OCI-LY7 (cell line): ENCODE results near the gene UBA52. TPM values are rescaled to one million over a fixed set of nuclear protein-coding genes. Genes with fewer than 3 reads are reported as not detected.

Experiments used
- BruUV-seq: library from RNA; stranded (reverse); fragments of 400-500 nt; replicated peaks from 2 replicates; lab custom pipeline; 2021; lab: Mats Ljungman, UMichigan
- CTCF ChIA-PET: fragments of 300-600 bp; sonication (Branson Sonifier 250); formaldehyde crosslinking; loops from one replicate; lab custom pipeline; 2022; ENCODE audit warnings: antibody characterized with exemption; ENCODE audit not compliant: unreplicated experiment; lab: Charles Lee
- POLR2A ChIA-PET: fragments of 300-600 bp; sonication (Branson Sonifier 250); formaldehyde crosslinking; loops from one replicate; lab custom pipeline; 2022; ENCODE audit warnings: antibody characterized with exemption; lab: Charles Lee
- DNase-seq: peaks from one replicate; pipeline ENCODE4 v3.0.0-alpha.2; 2015; ENCODE audit warnings: low spot score
- H2AFZ ChIP-seq: fragments of 200-600 bp; sonication (generic), shearing (Covaris generic); 2 replicates; pipeline ENCODE4 v1.6.1; 2014; ENCODE audit warnings: mild to moderate bottlenecking, antibody characterized with exemption, low read length, moderate library complexity
- H3K27ac ChIP-seq: fragments of 200-600 bp; sonication (generic); 2 replicates; pipeline ENCODE4 v1.5.1; 2014; ENCODE audit warnings: mixed run types, low read depth, mild to moderate bottlenecking, moderate library complexity, low read length, inconsistent platforms; ENCODE audit not compliant: poor library complexity, severe bottlenecking
- H3K36me3 ChIP-seq: fragments of 200-600 bp; sonication (generic); 2 replicates; pipeline ENCODE4 v1.6.1; 2014; ENCODE audit warnings: mild to moderate bottlenecking, antibody characterized with exemption, low read length, moderate library complexity, mixed read lengths; ENCODE audit not compliant: insufficient read depth
- H3K4me1 ChIP-seq: fragments of 200-600 bp; sonication (generic); 2 replicates; pipeline ENCODE4 v1.5.1; 2014; ENCODE audit warnings: mild to moderate bottlenecking, low read length; ENCODE audit not compliant: insufficient read depth, poor library complexity, severe bottlenecking
- H3K4me2 ChIP-seq: fragments of 200-600 bp; sonication (generic); 2 replicates; pipeline ENCODE4 v1.6.1; 2014; ENCODE audit warnings: mild to moderate bottlenecking, low read length
- H3K4me3 ChIP-seq: fragments of 200-600 bp; sonication (generic); 2 replicates; pipeline ENCODE4 v1.5.1; 2014; ENCODE audit warnings: mild to moderate bottlenecking, low read depth, low read length; ENCODE audit not compliant: poor library complexity, severe bottlenecking
- H3K79me2 ChIP-seq: fragments of 200-600 bp; sonication (generic); 2 replicates; pipeline ENCODE4 v1.6.1; 2016; ENCODE audit warnings: low read depth, mild to moderate bottlenecking, low read length, moderate library complexity, mixed read lengths; ENCODE audit not compliant: insufficient read depth
- H3K9me2 ChIP-seq: fragments of 200-600 bp; sonication (generic); 2 replicates; pipeline ENCODE4 v1.6.1; 2016; ENCODE audit warnings: mild to moderate bottlenecking, low read length, mixed read lengths; ENCODE audit not compliant: insufficient read depth
- H3K9me3 ChIP-seq: fragments of 200-600 bp; sonication (generic); 2 replicates; pipeline ENCODE4 v1.6.1; 2014; ENCODE audit warnings: mild to moderate bottlenecking, mixed run types, low read length, mixed read lengths
- H4K20me1 ChIP-seq: fragments of 200-600 bp; sonication (generic); 2 replicates; pipeline ENCODE4 v1.6.1; 2014; ENCODE audit warnings: mild to moderate bottlenecking, antibody characterized with exemption, low read length, moderate library complexity, mixed read lengths; ENCODE audit not compliant: insufficient read depth
- CTCF ChIP-seq: fragments of 200-600 bp; sonication (generic); conservative IDR thresholded peaks from 2 replicates; pipeline ENCODE4 v1.5.1; 2014; ENCODE audit warnings: mild to moderate bottlenecking, antibody characterized with exemption, low read length, moderate library complexity, mixed read lengths
- EZH2phosphoT487 ChIP-seq: fragments of 200-600 bp; sonication (generic); IDR thresholded peaks from 2 replicates; pipeline ENCODE4 v1.6.1; 2018; ENCODE audit warnings: low read depth, borderline replicate concordance, mild to moderate bottlenecking, mixed run types, antibody characterized with exemption, low read length, moderate library complexity, mixed read lengths
- intact Hi-C: fragments of 100-400 bp; cut with micrococcal nuclease; formaldehyde crosslinking; loops from one replicate; pipeline ENCODE4 v1.10.0; 2022; ENCODE audit not compliant: unreplicated experiment
- total RNA-seq, 2 experiments: library from RNA; depleted of rRNA in 1 of 2; stranded (reverse); fragments of >200 nt in 1 of 2; shearing (Covaris generic) in 1 of 2; gene quantifications; 2 replicates each; pipeline ENCODE4 v1.2.3, GENCODE V29; 2014 to 2022

UBA52 gene
- total RNA-seq, 2 experiments from 2014 or later: 1,496 to 1,580 TPM

- Histone ChIP-seq H3K4me2 (peak overlapping the region; percentile 50), H3K9me2 (no peaks in the 10 kb centered on the region), H3K27ac (no peak overlapping the region), H3K79me2 (no peaks in the 10 kb centered on the region), H4K20me1 (no peaks in the 10 kb centered on the region), H3K4me1 (peaks cover 11% of the 10 kb centered on the region), H3K36me3 (no peaks in the 10 kb centered on the region), H2AFZ (no peak overlapping the region), H3K4me3 (no peak overlapping the region), H3K9me3 (no peaks in the 10 kb centered on the region)
- POLR2A ChIA-PET: no interaction called here
- TF ChIP-seq CTCF: no peak
- peak; percentile 92; the same call in 1 of the 2 replicates for TF ChIP-seq EZH2phosphoT487
- DNase-seq: no peak
- CTCF ChIA-PET: no interaction called here
- BruUV-seq: no TSS peak
- intact Hi-C loops: no loop called here
Observed at GRCh38 chr19:18611327-18612050, 39.8 kb downstream of the UBA52 start.

- TF ChIP-seq CTCF: no peak
- TF ChIP-seq EZH2phosphoT487: peak; percentile 25
- H3K79me2 ChIP-seq: no peaks in the 10 kb centered on the region
- POLR2A ChIA-PET: interaction anchor here (0.7 kb wide), 1 partner anchor 49 kb away, joined by 3 read pairs; no protein-coding TSS in a partner anchor
Observed at GRCh38 chr19:18612051-18612771, 40.6 kb downstream of the UBA52 start.

More at GRCh38 chr19:18612051-18612771, 40.6 kb downstream of the UBA52 start:
- Histone ChIP-seq H2AFZ (no peak overlapping the region), H3K4me2 (peak overlapping the region; percentile 50), H3K4me1 (peaks cover 11% of the 10 kb centered on the region), H4K20me1 (no peaks in the 10 kb centered on the region), H3K9me2 (no peaks in the 10 kb centered on the region), H3K36me3 (no peaks in the 10 kb centered on the region), H3K27ac (no peak overlapping the region), H3K4me3 (peak overlapping the region; percentile 36), H3K9me3 (no peaks in the 10 kb centered on the region)
- no TSS peak for BruUV-seq
- no peak for DNase-seq
- CTCF ChIA-PET: no interaction called here
- intact Hi-C loops: no loop called here
